Mesendoderm (in vitro differentiated cells): ENCODE measurements around the gene ZNF394.

Experiments
- DNase-seq: peaks from one replicate; pipeline ENCODE4 v3.0.0; 2013
- H2AK5ac ChIP-seq: 2 replicates; pipeline ENCODE4 v1.6.1; 2013; ENCODE audit warnings: low read length, inconsistent platforms
- H2BK120ac ChIP-seq: 2 replicates; pipeline ENCODE4 v1.6.1; 2013; ENCODE audit warnings: low read depth, mild to moderate bottlenecking, low read length, moderate library complexity, mixed read lengths
- H2BK15ac ChIP-seq: replicated peaks from 2 replicates; pipeline ENCODE4 v1.6.1; 2013; ENCODE audit warnings: low read depth, mild to moderate bottlenecking, moderate library complexity
- H2BK5ac ChIP-seq: 2 replicates; pipeline ENCODE4 v1.6.1; 2013; ENCODE audit warnings: low read length, inconsistent platforms
- H3K18ac ChIP-seq: 2 replicates; pipeline ENCODE4 v1.6.1; 2013; ENCODE audit warnings: mild to moderate bottlenecking, low read length, mixed read lengths
- H3K23ac ChIP-seq: one replicate; pipeline ENCODE4 v1.6.1; 2013; ENCODE audit warnings: low read length
- H3K27ac ChIP-seq: 2 replicates; pipeline ENCODE4 v1.5.1; 2013; ENCODE audit warnings: low read depth, mild to moderate bottlenecking, inconsistent platforms, low read length, moderate library complexity
- H3K27me3 ChIP-seq: 2 replicates; pipeline ENCODE4 v1.6.1; 2013; ENCODE audit warnings: low read length, control low read depth, mild to moderate bottlenecking, inconsistent platforms; ENCODE audit not compliant: insufficient read depth, poor library complexity
- H3K36me3 ChIP-seq: 2 replicates; pipeline ENCODE4 v1.6.1; 2013; ENCODE audit warnings: low read length, inconsistent platforms; ENCODE audit not compliant: control insufficient read depth, insufficient read depth
- H3K4ac ChIP-seq: one replicate; pipeline ENCODE4 v1.6.1; 2013; ENCODE audit warnings: low read depth, mild to moderate bottlenecking, low read length, moderate library complexity
- H3K4me1 ChIP-seq: 2 replicates; pipeline ENCODE4 v1.6.1; 2013; ENCODE audit warnings: low read depth, low read length, inconsistent platforms; ENCODE audit not compliant: control insufficient read depth
- H3K4me2 ChIP-seq: 2 replicates; pipeline ENCODE4 v1.6.1; 2013; ENCODE audit warnings: low read length
- H3K4me3 ChIP-seq: 2 replicates; pipeline ENCODE4 v1.5.1; 2013; ENCODE audit warnings: mild to moderate bottlenecking, low read length
- H3K56ac ChIP-seq: one replicate; pipeline ENCODE4 v1.6.1; 2013; ENCODE audit warnings: low read length
- H3K79me1 ChIP-seq: 2 replicates; pipeline ENCODE4 v1.6.1; 2013; ENCODE audit warnings: low read length, inconsistent platforms
- H3K79me2 ChIP-seq: 2 replicates; pipeline ENCODE4 v1.6.1; 2013; ENCODE audit warnings: mild to moderate bottlenecking, low read length; ENCODE audit not compliant: control insufficient read depth, insufficient read depth
- H3K9ac ChIP-seq: 2 replicates; pipeline ENCODE4 v1.6.1; 2013; ENCODE audit warnings: low read length, inconsistent platforms
- H4K5ac ChIP-seq: one replicate; pipeline ENCODE4 v1.6.1; 2013; ENCODE audit warnings: low read length
- H4K8ac ChIP-seq: one replicate; pipeline ENCODE4 v1.6.1; 2013; ENCODE audit warnings: low read depth, mild to moderate bottlenecking, control low read depth, low read length, moderate library complexity
- WGBS: extraction: QIAGEN DNeasy Blood & Tissue Kit; methylation state at CpG from one replicate; pipeline ENCODE4 v1.1.7; 2013; ENCODE audit warnings: low lambda C conversion rate, missing lambda C conversion rate; ENCODE audit not compliant: insufficient coverage; ENCODE audit errors: extremely low coverage; 5-methylcytosine and 5-hydroxymethylcytosine counted together

The ZNF394 gene

GRCh38 chr7:99449326-99449725 is 50.8 kb downstream of the ZNF394 start:
- Histone ChIP-seq H2AK5ac (no peak overlapping the region), H3K36me3 (peaks cover 19% of the 10 kb centered on the region), H3K27me3 (no peaks in the 10 kb centered on the region), H4K5ac (no peak overlapping the region), H3K9ac (no peak overlapping the region), H3K4me2 (no peak overlapping the region), H4K8ac (no peak overlapping the region), H3K56ac (no peak overlapping the region), H2BK5ac (no peak overlapping the region), H3K4me1 (no peaks in the 10 kb centered on the region), H2BK120ac (no peak overlapping the region), H2BK15ac (no peak overlapping the region), H3K18ac (no peak overlapping the region), H3K79me2 (no peaks in the 10 kb centered on the region), H3K23ac (no peak overlapping the region), H3K4me3 (no peak overlapping the region), H3K79me1 (peaks cover 2% of the 10 kb centered on the region), H3K27ac (no peak overlapping the region), H3K4ac (no peak overlapping the region)
- no peak for DNase-seq
- no CpG with 5 or more reads among the region's 5 CpGs for WGBS

- no peak overlapping the region for H2BK120ac ChIP-seq
- H2AK5ac ChIP-seq = no peak overlapping the region
- H3K79me1 ChIP-seq = peaks cover 2% of the 10 kb centered on the region
- no peak overlapping the region for H2BK15ac ChIP-seq
- no peak overlapping the region for H3K18ac ChIP-seq
- no peak overlapping the region for H3K27ac ChIP-seq
- H4K5ac ChIP-seq = no peak overlapping the region
- H2BK5ac ChIP-seq = no peak overlapping the region
- no peak overlapping the region for H3K9ac ChIP-seq
- no peak overlapping the region for H3K56ac ChIP-seq
- H3K4me3 ChIP-seq = no peak overlapping the region
- H3K79me2 ChIP-seq = no peaks in the 10 kb centered on the region
- WGBS = no CpG with 5 or more reads among the region's 10 CpGs
- H4K8ac ChIP-seq = no peak overlapping the region
- no peak for DNase-seq
- H3K27me3 ChIP-seq = no peaks in the 10 kb centered on the region
- H3K4ac ChIP-seq = no peak overlapping the region
- H3K23ac ChIP-seq = no peak overlapping the region
- H3K36me3 ChIP-seq = peaks cover 20% of the 10 kb centered on the region
- no peak overlapping the region for H3K4me2 ChIP-seq
- no peaks in the 10 kb centered on the region for H3K4me1 ChIP-seq
Observed at GRCh38 chr7:99448855-99449254, 51.2 kb downstream of the ZNF394 start.

DNA sequence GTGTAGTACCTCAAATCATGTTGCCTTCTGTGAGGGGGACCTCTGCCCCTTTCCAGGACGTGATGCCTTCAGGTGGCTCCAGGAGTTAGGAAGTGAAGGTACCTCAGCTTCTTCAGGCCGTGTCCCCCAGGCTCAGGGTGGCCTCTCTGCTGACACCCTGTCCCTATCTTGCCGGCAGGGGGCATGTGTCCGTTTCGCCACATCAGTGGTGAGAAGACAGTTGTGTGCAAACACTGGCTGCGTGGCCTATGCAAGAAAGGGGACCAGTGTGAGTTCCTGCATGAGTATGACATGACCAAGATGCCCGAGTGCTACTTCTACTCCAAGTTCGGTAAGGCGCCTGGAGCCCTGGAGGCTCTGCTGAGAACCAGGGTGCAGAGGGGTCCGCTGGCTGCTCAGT is 52.1 kb downstream of the ZNF394 start:
- Histone ChIP-seq H3K18ac (no peak overlapping the region), H3K9ac (no peak overlapping the region), H2BK15ac (no peak overlapping the region), H3K4me3 (no peak overlapping the region), H3K27ac (no peak overlapping the region), H4K8ac (no peak overlapping the region), H3K4ac (no peak overlapping the region), H2BK120ac (no peak overlapping the region), H3K79me2 (no peaks in the 10 kb centered on the region), H2BK5ac (no peak overlapping the region), H3K36me3 (peaks cover 21% of the 10 kb centered on the region), H3K23ac (no peak overlapping the region), H3K27me3 (no peaks in the 10 kb centered on the region), H3K4me1 (no peaks in the 10 kb centered on the region), H3K79me1 (peaks cover 2% of the 10 kb centered on the region), H2AK5ac (no peak overlapping the region), H3K4me2 (no peak overlapping the region), H3K56ac (no peak overlapping the region), H4K5ac (no peak overlapping the region)
- no CpG with 5 or more reads among the region's 10 CpGs for WGBS
- no peak for DNase-seq

- Histone ChIP-seq H3K56ac (no peak overlapping the region), H3K36me3 (peaks cover 21% of the 10 kb centered on the region), H3K4ac (no peak overlapping the region), H3K27ac (no peak overlapping the region), H3K23ac (no peak overlapping the region), H2BK5ac (no peak overlapping the region), H3K79me2 (peaks cover 4% of the 10 kb centered on the region), H4K8ac (no peak overlapping the region), H2BK120ac (no peak overlapping the region), H3K18ac (no peak overlapping the region), H3K79me1 (peaks cover 5% of the 10 kb centered on the region), H3K4me1 (no peaks in the 10 kb centered on the region), H2BK15ac (no peak overlapping the region), H4K5ac (no peak overlapping the region), H3K4me3 (no peak overlapping the region), H3K9ac (no peak overlapping the region), H3K4me2 (no peak overlapping the region), H3K27me3 (no peaks in the 10 kb centered on the region), H2AK5ac (no peak overlapping the region)
- WGBS = no CpG with 5 or more reads among the region's 4 CpGs
- no peak for DNase-seq
Observed at GRCh38 chr7:99446096-99446495, 54.0 kb downstream of the ZNF394 start.
